ENCODE measurements around the gene PIGR.
A peak's percentile ranks its signal among the peaks of the same experiment; 100 is the strongest.

The PIGR gene

GRCh38 chr1:206907304-206907991 is 38.8 kb downstream of the PIGR start:
- DNase-seq: no peak

GRCh38 chr1:206905295-206906164 is 40.7 kb downstream of the PIGR start:
- DNase-seq: no peak

- no peak for DNase-seq
Measured at GRCh38 chr1:206904423-206905142, 41.7 kb downstream of the PIGR start.

GRCh38 chr1:206903687-206904086 is 42.6 kb downstream of the PIGR start:
- no peak for DNase-seq

- no peak for DNase-seq
Measured at GRCh38 chr1:206902702-206903101, 43.6 kb downstream of the PIGR start.

- no peak for DNase-seq
Measured at GRCh38 chr1:206901944-206902343, 44.3 kb downstream of the PIGR start.

- DNase-seq: no peak
Measured at GRCh38 chr1:206900149-206900548, 46.1 kb downstream of the PIGR start.

- DNase-seq: no peak
Measured at GRCh38 chr1:206899717-206900116, 46.5 kb downstream of the PIGR start.

- no peak for DNase-seq
Measured at GRCh38 chr1:206898915-206899431, 47.3 kb downstream of the PIGR start.

GRCh38 chr1:206898089-206898914 is 48.0 kb downstream of the PIGR start:
- no peak for DNase-seq

GRCh38 chr1:206897175-206897574 is 49.1 kb downstream of the PIGR start, which contains the start of gene IL24:
Gene IL24, plus strand, starts transcription at chr1:206897443. Its CDS starts 390 bp downstream, at chr1:206897833.
- no peak for DNase-seq

GRCh38 chr1:206896261-206896660 is 50.0 kb downstream of the PIGR start:
- no peak for DNase-seq

- no peak for DNase-seq
Measured at GRCh38 chr1:206895837-206896242, 50.4 kb downstream of the PIGR start.

GRCh38 chr1:206895325-206895724 is 50.9 kb downstream of the PIGR start:
- no peak for DNase-seq

GRCh38 chr1:206893380-206893779 is 52.9 kb downstream of the PIGR start:
- DNase-seq: no peak

- DNase-seq: no peak
Measured at GRCh38 chr1:206892351-206892984, 53.8 kb downstream of the PIGR start.

GRCh38 chr1:206891412-206891811 is 54.9 kb downstream of the PIGR start:
- no peak for DNase-seq

GRCh38 chr1:206890125-206891060 is 55.9 kb downstream of the PIGR start:
- DNase-seq: peak; percentile 71

GRCh38 chr1:206887701-206888100 is 58.6 kb downstream of the PIGR start:
- DNase-seq: no peak

- DNase-seq: no peak
Measured at GRCh38 chr1:206886831-206887230, 59.4 kb downstream of the PIGR start.

Data from MV-4-11 (cell line).